Transverse colon (tissue), 4 donors: ENCODE measurements around the gene PIK3R5. TPM values are rescaled to one million over a fixed set of nuclear protein-coding genes. Genes with fewer than 3 reads are reported as not detected.

ENCODE experiments used
- DNase-seq: peaks from one replicate; pipeline ENCODE4 v3.0.0-alpha.2; 2019
- H3K27ac ChIP-seq, 4 donors: fragments of 200-600 bp; sonication (generic); 2 replicates each; pipeline ENCODE4 v1.5.1; 2016 to 2018; ENCODE audit warnings: inconsistent platforms in 4 of 4
- H3K27me3 ChIP-seq: fragments of 200-600 bp; sonication (generic); 2 replicates; pipeline ENCODE4 v1.5.1; 2017; ENCODE audit warnings: inconsistent platforms
- H3K36me3 ChIP-seq, 4 donors: fragments of 200-600 bp; sonication (generic); 2 replicates each; pipeline ENCODE4 v1.5.1; 2017 to 2019; ENCODE audit warnings: inconsistent platforms in 4 of 4
- H3K4me1 ChIP-seq, 4 donors: fragments of 200-600 bp; sonication (generic); 2 replicates each; pipeline ENCODE4 v1.5.1; 2017 to 2020; ENCODE audit warnings: inconsistent platforms in 4 of 4
- H3K4me3 ChIP-seq, 4 donors: fragments of 200-600 bp; sonication (generic); 1 replicate in 1 of 4; 2 replicates in 3 of 4; pipeline versions ENCODE4 v1.5.1 to v1.6.1; 2017 to 2019; ENCODE audit warnings: inconsistent platforms in 4 of 4
- H3K9me3 ChIP-seq, 2 donors: fragments of 200-600 bp; sonication (generic); 2 replicates each; pipeline ENCODE4 v1.5.1; 2017 to 2019; ENCODE audit warnings: inconsistent platforms in 2 of 2
- EP300 ChIP-seq: sonication (generic); formaldehyde crosslinking; IDR thresholded peaks from one replicate; pipeline ENCODE4 v1.6.1; 2017; ENCODE audit warnings: antibody characterized with exemption, low read depth
- POLR2A ChIP-seq: fragments of 450-650 bp; IDR thresholded peaks from one replicate; pipeline ENCODE4 v1.6.1; 2016; ENCODE audit warnings: antibody characterized with exemption, mild to moderate bottlenecking, moderate library complexity
- POLR2AphosphoS5 ChIP-seq, 3 donors: sonication (generic); formaldehyde crosslinking; IDR thresholded peaks; one replicate each; pipeline ENCODE4 v1.6.1; 2016; ENCODE audit warnings: antibody characterized with exemption in 3 of 3
- WGBS, 2 donors: methylation state at CpG; one replicate each; pipeline ENCODE4 v1.1.5; 2018; ENCODE audit warnings: low coverage in 1 of 2; 5-methylcytosine and 5-hydroxymethylcytosine counted together
- in situ Hi-C, 4 donors: fragments of 200-750 bp; cut with MboI; loops; one replicate each; pipeline versions ENCODE4 v1.15.0 to v1.15.1; 2017; ENCODE audit warnings: low sequenced_read_pairs in 3 of 4, low pct_ligation_motif_present in 1 of 4, low pct_unique_long_range_greater_than_20kb in 1 of 4
- intact Hi-C: fragments of 100-400 bp; cut with DNase I; formaldehyde crosslinking; loops from one replicate; pipeline ENCODE4 v1.15.1; 2023; ENCODE audit warnings: low total_unique reads
- total RNA-seq, 4 donors: library from RNA; depleted of rRNA; stranded (reverse); fragments of >200 nt; gene quantifications; one replicate each; pipeline ENCODE4 v1.1.0, GENCODE V29; 2016
- TF ChIP-seq, protein P1 (sequence below), 5 experiments: fragments of 200-600 bp in 3 of 5; fragments of 450-650 bp in 2 of 5; sonication (generic) in 3 of 5; IDR thresholded peaks; 1 replicate in 2 of 5; 2 replicates in 3 of 5; pipeline ENCODE4 v1.5.1; 2016 to 2017; ENCODE audit warnings: antibody characterized with exemption in 5 of 5, inconsistent platforms in 3 of 5, mild to moderate bottlenecking in 2 of 5, moderate library complexity in 1 of 5

Gene PIK3R5
- total RNA-seq, 4 donors from 2014 or later = 0.40 to 16.1 (median 10.4) TPM

- Histone ChIP-seq H3K4me3 (no peak overlapping the region), H3K4me1 (peaks cover 0 to 6% (median 5%) of the 10 kb centered on the region in 4 donors), H3K27me3 (peaks cover 28% of the 10 kb centered on the region), H3K27ac (no peak overlapping the region), H3K9me3 (no peaks in the 10 kb centered on the region), H3K36me3 (no peaks in the 10 kb centered on the region)
- TF ChIP-seq EP300 (no peak), POLR2AphosphoS5 (IDR thresholded peaks at IDR 0.05) (no peak), POLR2A (no peak)
- TF ChIP-seq, protein P1, sequence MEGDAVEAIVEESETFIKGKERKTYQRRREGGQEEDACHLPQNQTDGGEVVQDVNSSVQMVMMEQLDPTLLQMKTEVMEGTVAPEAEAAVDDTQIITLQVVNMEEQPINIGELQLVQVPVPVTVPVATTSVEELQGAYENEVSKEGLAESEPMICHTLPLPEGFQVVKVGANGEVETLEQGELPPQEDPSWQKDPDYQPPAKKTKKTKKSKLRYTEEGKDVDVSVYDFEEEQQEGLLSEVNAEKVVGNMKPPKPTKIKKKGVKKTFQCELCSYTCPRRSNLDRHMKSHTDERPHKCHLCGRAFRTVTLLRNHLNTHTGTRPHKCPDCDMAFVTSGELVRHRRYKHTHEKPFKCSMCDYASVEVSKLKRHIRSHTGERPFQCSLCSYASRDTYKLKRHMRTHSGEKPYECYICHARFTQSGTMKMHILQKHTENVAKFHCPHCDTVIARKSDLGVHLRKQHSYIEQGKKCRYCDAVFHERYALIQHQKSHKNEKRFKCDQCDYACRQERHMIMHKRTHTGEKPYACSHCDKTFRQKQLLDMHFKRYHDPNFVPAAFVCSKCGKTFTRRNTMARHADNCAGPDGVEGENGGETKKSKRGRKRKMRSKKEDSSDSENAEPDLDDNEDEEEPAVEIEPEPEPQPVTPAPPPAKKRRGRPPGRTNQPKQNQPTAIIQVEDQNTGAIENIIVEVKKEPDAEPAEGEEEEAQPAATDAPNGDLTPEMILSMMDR (IDR thresholded peaks at IDR 0.05) = no peak
- DNase-seq = no peak
- in situ Hi-C loops = no loop called here
- WGBS, 2 donors = 88% methylated on average over 5 of the region's 5 CpGs; no CpG with 5 or more reads in 1 of the 2 donors
- intact Hi-C loops = no loop called here
These were observed 3.7 kb downstream of the PIK3R5 start for GRCh38 chr17:8961829-8962228.

DNA sequence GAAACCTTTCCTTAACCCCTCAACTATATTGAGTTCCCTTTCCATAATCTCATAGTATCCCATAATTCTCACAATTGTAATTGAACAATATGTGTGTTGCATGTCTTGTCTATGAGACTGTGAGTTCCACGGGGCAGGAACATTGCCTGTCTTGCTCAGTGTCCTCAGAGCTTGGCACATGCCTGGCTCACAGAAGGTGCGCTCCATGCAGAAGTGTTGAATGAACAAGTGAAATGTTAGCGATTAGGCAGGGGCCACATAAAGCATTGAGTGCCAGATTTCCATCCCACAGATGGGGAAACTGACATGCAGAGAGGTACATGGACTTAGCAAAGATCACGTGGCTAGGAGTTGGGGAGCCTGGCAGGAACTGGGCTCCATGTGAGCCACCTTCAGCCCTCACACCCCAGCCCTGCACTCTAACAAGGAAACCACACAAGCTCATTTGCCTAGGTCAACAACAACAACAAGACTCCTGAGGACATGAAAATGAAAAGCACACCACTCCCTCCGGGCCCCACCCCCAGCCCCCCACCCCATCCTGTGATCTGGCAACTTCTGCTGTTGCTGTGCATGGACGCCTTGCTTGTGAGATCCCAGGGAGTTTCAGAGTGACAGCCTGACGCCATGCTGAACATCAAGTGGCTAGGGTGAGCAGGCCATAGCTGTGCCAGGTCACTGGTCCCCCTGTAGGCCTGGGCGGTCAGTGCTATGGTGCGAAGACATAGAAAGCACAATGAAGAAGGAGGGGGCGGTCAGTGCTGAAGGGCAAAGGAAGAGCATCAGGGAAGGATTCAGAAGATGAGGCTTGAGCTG lies 5.0 kb downstream of the PIK3R5 start:
- H3K36me3 ChIP-seq = no peaks in the 10 kb centered on the region
- H3K27me3 ChIP-seq = peaks cover 17% of the 10 kb centered on the region
- no peak for TF ChIP-seq POLR2AphosphoS5 (IDR thresholded peaks at IDR 0.05)
- TF ChIP-seq, protein P1 (IDR thresholded peaks at IDR 0.05) = no peak
- no peak overlapping the region for H3K4me3 ChIP-seq
- DNase-seq = no peak
- H3K9me3 ChIP-seq = no peaks in the 10 kb centered on the region
- in situ Hi-C loops = no loop called here
- H3K27ac ChIP-seq = no peak overlapping the region
- intact Hi-C loops = no loop called here
- peaks cover 0 to 2% (median 1%) of the 10 kb centered on the region in 4 donors for H3K4me1 ChIP-seq
- 77 to 78% methylated on average over 2 to 10 of the region's 10 CpGs for WGBS, 2 donors

GRCh38 chr17:8959312-8959918 lies 6.1 kb downstream of the PIK3R5 start:
- WGBS, 2 donors = 82% methylated on average over 9 of the region's 9 CpGs; no CpG with 5 or more reads in 1 of the 2 donors

DNA sequence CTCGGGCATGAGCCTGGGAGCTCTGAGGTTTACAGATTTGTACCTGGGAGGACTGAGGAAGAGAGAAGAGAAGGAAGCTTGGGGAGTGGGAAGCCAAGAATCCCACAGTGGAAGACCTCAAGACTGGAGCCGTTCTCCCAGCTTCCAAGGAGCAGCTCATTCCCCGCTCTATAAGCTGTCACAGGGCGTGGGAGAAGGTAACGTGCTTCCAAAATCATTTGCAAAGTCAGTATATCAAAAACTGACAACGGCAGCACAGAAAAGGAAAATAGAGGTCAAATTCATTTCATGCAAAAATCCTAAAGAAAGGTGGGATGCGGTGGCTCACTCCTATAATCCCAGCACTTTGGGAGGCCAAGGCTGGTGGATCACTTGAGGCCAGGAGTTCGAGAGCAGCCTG lies 7.8 kb downstream of the PIK3R5 start:
- in situ Hi-C loops = no loop called here
- WGBS, 2 donors = 89 to 96% methylated on average over 6 to 8 of the region's 8 CpGs

More at GRCh38 chr17:8959312-8959918, 6.1 kb downstream of the PIK3R5 start:
- in situ Hi-C loops = no loop called here
- Histone ChIP-seq H3K27ac (no peak overlapping the region), H3K36me3 (no peaks in the 10 kb centered on the region), H3K4me1 (peaks cover 0 to 7% (median 0%) of the 10 kb centered on the region in 4 donors), H3K9me3 (no peaks in the 10 kb centered on the region), H3K4me3 (no peak overlapping the region), H3K27me3 (peaks cover 5% of the 10 kb centered on the region)
- intact Hi-C loops = no loop called here
- TF ChIP-seq POLR2AphosphoS5 (IDR thresholded peaks at IDR 0.05) (no peak), EP300 (no peak), POLR2A (no peak)
- TF ChIP-seq, protein P1 (IDR thresholded peaks at IDR 0.05) = no peak
- DNase-seq = no peak

More for the DNA sequence above, 7.8 kb downstream of the PIK3R5 start:
- TF ChIP-seq EP300 = no peak
- TF ChIP-seq, protein P1 (IDR thresholded peaks at IDR 0.05) = no peak
- TF ChIP-seq POLR2AphosphoS5 (IDR thresholded peaks at IDR 0.05) = no peak
- no peak for TF ChIP-seq POLR2A
- Histone ChIP-seq H3K4me1 (peaks cover 0 to 13% (median 0%) of the 10 kb centered on the region in 4 donors), H3K4me3 (no peak overlapping the region), H3K27me3 (no peaks in the 10 kb centered on the region), H3K36me3 (no peaks in the 10 kb centered on the region), H3K9me3 (no peaks in the 10 kb centered on the region), H3K27ac (no peak overlapping the region)
- intact Hi-C loops = no loop called here
- no peak for DNase-seq
